GM18508 (cell line): ENCODE data around the gene RAB11FIP3.
"Not testable (repeated sequence)": the region's sequence is repeated elsewhere in the genome, so short reads cannot be mapped to it uniquely, and the experiment has no call there.

Experiments
- ATAC-seq: cut with Tn5 transposase; IDR thresholded peaks from one replicate; pipeline ENCODE4 v1.9.1; 2021; ENCODE audit warnings: moderate number of reproducible peaks; ENCODE audit not compliant: insufficient read depth, unreplicated experiment

RAB11FIP3 gene

DNA sequence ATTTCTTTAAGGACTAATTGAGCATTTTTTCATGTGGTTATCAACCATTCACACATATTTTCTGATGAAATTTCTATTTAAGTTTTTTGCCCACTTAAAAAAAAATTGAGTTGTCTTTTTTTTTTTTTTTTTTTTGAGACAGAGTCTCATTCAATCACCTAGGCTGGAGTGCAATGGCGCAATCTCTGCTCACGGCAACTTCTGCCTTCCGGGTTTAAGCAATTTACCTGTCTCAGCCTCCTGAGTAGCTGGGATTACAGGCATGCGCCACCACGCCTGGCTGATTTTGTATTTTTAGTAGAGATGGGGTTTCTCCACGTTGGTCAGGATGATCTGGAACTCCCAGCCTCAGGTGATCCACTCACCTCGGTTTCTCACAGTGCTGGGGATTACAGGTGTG is 34.3 kb downstream of the RAB11FIP3 start:
- ATAC-seq: no peak

- ATAC-seq: no peak
These were observed 35.3 kb downstream of the RAB11FIP3 start for GRCh38 chr16:460787-461186.

- no peak for ATAC-seq
These were observed 37.6 kb downstream of the RAB11FIP3 start for GRCh38 chr16:463071-463470.

DNA sequence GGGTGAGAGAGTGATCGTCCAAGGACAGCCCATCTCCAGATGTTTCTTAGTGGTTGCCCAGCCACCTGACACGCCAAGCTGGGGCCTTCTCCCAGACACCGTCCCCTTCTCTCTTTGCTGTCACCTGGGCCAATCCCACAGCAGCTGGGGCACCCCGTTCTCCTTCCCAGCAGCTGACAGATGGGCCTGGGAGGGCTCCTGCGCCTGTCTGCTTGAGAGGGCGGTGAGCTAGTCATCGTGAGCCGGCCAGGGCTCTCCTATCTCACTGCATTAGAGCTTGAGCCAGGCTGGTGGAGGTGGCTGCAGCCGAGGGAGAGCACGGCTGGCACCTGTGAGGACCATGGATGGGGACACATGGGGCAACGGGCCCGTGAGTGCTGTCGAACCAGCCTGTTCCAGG is 41.2 kb downstream of the RAB11FIP3 start:
- ATAC-seq: no peak

DNA sequence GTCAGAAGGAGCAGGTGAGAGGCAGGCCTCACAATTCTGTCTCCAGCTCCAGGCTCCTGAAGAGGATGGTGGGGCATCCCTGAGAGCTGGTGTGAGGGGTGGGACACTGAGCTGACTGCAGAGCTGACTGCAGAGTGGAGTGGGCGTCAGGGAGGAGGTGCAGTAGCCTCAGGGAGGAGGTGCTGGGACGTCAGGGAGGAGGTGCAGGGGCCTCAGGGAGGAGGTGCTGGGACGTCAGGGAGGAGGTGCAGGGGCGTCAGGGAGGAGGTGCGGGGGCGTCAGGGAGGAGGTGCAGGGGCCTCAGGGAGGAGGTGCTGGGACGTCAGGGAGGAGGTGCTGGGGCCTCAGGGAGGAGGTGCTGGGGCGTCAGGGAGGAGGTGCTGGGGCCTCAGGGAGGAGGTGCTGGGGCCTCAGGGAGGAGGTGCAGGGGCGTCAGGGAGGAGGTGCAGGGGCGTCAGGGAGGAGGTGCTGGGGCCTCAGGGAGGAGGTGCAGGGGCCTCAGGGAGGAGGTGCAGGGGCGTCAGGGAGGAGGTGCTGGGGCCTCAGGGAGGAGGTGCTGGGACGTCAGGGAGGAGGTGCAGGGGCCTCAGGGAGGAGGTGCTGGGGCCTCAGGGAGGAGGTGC is 41.9 kb downstream of the RAB11FIP3 start:
- ATAC-seq: not testable (repeated sequence)

DNA sequence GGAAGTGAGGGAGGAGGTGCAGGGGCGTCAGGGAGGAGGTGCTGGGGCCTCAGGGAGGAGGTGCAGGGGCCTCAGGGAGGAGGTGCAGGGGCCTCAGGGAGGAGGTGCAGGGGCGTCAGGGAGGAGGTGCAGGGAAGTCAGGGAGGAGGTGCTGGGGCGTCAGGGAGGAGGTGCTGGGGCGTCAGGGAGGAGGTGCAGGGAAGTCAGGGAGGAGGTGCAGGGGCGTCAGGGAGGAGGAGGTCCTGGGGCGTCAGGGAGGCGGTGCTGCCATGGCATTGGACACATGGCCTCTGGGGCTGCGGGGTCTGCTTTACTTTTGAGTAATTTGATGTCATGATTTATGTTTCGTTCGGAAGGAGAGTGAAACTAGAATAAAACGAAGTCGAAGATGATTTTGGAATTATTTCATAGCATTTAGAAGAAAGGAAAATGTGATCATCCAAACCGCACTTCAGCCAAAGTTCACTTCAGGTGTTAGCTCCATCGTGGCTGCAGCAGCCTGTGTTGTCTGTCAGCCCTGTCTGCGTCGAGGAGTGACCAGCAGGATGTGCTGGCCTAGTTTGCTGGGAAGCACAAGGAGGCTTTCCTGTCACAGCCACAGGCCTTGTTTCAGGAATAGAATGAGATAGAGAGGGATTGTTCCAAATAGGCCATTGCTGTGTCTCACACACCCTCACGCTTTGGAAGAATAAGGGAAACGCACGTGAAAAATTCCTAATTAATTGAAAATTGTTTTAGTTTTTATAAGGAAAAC is 42.8 kb downstream of the RAB11FIP3 start:
- no peak for ATAC-seq

DNA sequence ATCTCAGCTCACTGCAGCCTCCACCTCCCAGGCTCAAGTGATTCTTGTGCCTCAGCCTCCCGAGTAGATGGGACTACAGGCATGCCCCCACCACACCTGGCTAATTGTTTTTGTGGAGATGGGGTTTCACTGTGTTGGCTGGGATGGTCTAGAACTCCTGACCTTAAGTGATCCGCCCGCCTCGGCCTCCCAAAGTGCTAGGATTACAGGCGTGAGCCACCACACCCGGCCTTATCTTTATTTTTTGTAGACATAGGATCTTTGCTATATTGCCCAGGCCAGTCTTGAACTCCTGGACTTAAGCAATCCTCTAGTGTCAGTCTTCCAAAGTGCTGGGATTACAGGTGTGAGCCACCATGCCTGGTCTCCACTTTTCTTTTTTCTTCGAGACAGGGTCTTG is 44.0 kb downstream of the RAB11FIP3 start:
- not testable (repeated sequence) for ATAC-seq

GRCh38 chr16:470418-470817 is 45.0 kb downstream of the RAB11FIP3 start:
- ATAC-seq: no peak

GRCh38 chr16:471353-472198 is 46.1 kb downstream of the RAB11FIP3 start:
- ATAC-seq: no peak

GRCh38 chr16:472199-472504 is 46.7 kb downstream of the RAB11FIP3 start:
- no peak for ATAC-seq

GRCh38 chr16:473046-474043 is 47.9 kb downstream of the RAB11FIP3 start:
- no peak for ATAC-seq

- ATAC-seq: no peak
These were observed 49.1 kb downstream of the RAB11FIP3 start for GRCh38 chr16:474420-475122.

GRCh38 chr16:476039-476438 is 50.6 kb downstream of the RAB11FIP3 start:
- ATAC-seq: no peak

DNA sequence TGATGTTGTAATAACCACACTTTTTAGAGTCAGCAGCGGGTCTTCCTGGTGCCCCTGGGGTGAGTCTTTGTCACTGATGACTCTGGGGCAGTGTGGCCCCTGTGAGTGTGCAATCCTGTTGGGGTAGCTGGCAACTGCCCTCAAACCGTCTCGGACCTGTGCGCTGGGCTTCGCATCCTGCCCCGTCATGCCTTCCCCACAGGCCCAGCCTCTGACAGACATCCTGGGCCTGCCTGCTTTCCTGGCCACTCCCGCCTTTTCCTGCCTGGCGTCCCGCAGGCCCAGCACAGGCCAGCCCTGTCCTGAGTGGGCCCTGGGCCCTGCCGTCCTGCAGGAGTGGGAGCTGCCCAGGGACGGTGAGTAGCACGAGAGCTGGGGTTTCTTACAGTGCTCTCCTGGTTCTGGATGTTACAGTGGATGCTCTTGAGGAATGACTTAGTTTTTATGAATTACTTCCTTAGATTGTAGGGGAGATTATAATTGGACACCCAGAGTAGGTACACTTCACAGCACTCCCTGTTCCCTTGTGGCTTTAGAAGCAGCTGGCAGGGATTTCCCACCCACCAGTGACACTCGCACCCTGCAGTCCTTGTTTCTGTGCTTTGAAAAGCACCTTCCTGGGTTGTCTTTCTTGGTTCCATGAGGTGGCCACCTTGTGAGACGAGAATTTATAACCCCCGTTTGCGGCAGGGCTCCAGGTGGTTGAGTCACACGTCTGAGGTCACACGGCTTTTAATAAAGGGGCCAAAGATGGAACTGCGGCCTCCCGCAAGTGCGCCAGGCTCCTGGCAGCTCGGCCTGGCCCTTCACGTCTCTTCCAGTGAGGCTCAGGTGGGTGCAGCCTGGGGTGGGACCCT is 52.1 kb downstream of the RAB11FIP3 start:
- no peak for ATAC-seq

DNA sequence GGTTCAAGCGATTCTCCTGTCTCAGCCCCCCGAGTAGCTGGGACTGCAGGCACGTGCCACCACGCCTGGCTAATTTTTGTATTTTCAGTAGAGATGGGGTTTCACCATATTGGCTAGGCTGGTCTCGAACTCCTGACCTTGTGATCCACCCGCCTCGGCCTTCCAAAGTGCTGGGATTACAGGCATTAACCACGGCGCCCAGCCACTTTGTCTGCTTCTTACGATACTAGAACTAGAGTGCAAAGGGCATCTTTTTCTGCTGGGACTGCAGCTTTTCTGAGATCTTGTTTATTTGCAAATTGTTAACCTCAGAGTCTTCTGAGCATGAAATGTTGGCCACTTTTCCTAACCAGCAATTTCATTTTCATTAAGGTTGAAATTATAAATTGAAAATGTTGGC is 52.8 kb downstream of the RAB11FIP3 start:
- ATAC-seq: not testable (repeated sequence)

DNA sequence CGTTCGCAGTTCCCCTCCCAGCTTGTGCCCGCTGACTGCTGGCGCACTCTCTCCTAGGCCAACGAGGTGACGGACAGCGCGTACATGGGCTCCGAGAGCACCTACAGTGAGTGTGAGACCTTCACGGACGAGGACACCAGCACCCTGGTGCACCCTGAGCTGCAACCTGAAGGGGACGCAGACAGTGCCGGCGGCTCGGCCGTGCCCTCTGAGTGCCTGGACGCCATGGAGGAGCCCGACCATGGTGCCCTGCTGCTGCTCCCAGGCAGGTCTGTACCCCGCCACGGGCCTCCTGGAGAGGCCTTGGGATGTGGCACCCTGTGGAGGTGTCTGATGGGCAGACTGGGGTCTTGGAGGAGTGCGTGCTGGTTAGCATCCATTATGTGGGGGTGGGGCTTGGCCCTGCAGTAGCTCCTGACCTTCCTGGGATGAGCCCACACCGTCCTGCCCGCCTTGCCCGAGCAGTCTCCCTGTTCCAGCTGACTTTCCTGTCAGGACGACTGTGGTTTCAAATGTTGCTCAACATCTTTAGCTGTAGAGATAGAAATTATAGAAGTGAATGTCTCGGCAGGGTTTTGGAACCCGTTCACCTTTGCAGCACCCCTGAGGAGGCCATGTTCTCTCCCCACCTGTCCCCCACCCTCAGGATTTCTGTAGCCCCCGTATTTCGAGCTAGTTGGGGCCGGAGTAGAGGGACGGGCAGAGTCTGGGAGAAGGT is 57.2 kb downstream of the RAB11FIP3 start:
- ATAC-seq: no peak

DNA sequence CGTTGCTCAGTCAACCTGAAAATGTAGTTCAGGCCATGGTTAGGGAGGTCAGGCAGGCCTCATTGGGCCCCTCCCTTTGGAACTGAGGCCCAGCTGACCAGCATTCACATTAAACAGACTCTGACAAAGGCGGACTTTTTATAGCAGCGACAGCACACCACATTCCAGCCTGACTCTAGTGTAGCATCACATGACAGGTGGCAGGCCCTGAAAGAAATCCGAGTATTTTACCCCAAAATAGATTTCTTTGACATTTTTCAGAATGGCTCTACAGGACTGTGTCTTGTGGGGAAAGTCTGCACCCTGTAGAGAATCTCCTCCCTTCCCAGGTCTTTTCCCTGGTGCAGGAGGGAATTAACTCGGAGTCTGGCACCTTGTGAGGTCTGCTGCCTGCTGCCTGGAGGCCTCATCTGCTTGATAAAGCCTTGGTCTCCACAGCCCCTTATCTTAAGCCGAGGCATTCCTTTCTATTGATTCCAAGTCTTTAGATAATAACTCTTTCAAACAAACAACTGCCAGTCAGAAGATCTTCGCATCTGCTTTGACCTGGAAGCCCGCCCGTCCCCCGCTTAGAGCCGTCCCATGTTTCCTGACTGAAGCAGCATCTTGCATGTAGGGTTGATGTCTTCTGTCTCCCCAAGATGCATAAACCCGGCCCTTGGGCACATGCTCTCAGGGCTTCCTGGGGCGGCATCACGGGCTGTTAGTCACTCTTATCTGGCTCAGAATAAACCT is 58.1 kb downstream of the RAB11FIP3 start:
- no peak for ATAC-seq
